ENCODE measurements around the gene KIAA0319L. TPM values are rescaled to one million over a fixed set of nuclear protein-coding genes. Genes with fewer than 3 reads are reported as not detected.

KIAA0319L gene
- total RNA-seq, 1 donor from 2014 or later, result 69.2 TPM

DNA sequence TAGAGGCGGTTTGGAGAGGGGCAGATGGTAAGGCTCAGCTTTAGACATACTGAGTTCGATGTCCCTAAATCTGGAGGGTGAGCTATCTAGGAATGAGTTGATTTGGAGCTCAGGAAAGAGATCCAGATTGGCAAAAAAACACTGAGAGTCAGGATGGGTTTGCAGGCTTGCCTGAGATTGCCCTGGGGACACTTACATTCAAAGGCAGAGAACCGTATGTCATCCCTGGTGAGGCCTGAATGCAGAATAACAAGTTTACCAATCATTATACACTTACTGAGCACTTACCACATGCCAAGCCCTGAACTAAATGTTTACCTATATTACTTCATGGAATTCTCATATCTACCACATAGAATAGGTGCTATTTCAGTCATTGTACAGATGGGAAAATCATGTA is 43.4 kb upstream of the KIAA0319L start:
- Mint-ChIP-seq H3K9me3 (ENCODE audit: unreplicated experiment) (no peaks in the 10 kb centered on the region), H3K27me3 (ENCODE audit: unreplicated experiment) (no peaks in the 10 kb centered on the region), H3K4me1 (ENCODE audit: unreplicated experiment) (no peaks in the 10 kb centered on the region), H3K27ac (ENCODE audit: unreplicated experiment) (no peak overlapping the region), H3K36me3 (ENCODE audit: low read depth, unreplicated experiment) (peaks cover 24% of the 10 kb centered on the region), H3K4me3 (ENCODE audit: unreplicated experiment) (no peak overlapping the region)
- TF ChIP-seq, protein P1, sequence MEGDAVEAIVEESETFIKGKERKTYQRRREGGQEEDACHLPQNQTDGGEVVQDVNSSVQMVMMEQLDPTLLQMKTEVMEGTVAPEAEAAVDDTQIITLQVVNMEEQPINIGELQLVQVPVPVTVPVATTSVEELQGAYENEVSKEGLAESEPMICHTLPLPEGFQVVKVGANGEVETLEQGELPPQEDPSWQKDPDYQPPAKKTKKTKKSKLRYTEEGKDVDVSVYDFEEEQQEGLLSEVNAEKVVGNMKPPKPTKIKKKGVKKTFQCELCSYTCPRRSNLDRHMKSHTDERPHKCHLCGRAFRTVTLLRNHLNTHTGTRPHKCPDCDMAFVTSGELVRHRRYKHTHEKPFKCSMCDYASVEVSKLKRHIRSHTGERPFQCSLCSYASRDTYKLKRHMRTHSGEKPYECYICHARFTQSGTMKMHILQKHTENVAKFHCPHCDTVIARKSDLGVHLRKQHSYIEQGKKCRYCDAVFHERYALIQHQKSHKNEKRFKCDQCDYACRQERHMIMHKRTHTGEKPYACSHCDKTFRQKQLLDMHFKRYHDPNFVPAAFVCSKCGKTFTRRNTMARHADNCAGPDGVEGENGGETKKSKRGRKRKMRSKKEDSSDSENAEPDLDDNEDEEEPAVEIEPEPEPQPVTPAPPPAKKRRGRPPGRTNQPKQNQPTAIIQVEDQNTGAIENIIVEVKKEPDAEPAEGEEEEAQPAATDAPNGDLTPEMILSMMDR (IDR thresholded peaks at IDR 0.05; ENCODE audit: unreplicated experiment), result no peak
- no peak for DNase-seq (ENCODE audit: low spot score)

DNA sequence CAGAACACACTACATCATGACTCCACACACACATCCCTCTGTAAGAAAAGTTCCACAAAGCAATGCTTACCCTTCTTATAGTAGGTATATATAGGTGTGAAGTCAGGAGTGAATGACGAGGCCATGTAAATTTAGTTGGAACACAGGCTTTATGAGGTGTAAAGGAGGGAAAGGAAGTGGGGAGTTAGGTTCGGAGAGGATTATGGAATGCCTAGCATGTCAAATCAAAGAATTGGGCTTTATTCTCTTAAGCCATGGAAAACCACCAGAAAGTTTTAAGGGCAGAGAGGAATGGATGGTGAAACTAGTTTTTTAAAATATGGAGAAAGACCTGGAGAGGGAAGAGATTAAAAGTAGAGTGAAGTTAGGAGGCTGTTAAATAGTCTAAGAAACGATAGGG is 42.2 kb upstream of the KIAA0319L start:
- H3K9me3 Mint-ChIP-seq (ENCODE audit: unreplicated experiment), result no peaks in the 10 kb centered on the region

DNA sequence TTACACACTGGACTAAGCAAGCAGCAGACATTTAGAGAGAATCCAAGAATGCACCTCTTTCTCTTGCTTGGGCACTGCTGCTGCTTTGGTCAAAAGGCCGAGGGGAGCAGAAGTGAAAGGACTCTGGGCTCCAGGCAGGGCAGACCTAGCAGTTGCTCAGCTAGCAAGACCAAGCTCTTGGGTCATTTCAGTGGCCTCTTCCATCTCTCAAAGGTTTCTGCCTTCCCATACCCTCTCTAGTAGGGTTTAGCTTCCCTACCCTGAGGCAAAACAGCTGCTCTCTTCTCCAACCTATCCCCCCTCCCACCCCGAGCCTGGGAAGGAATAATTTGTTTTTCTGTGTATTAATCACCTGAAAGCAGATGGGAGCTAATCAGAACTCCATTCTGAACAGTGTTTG is 41.7 kb upstream of the KIAA0319L start:
- H3K27ac Mint-ChIP-seq (ENCODE audit: unreplicated experiment), result no peak overlapping the region

More for the DNA sequence above, 42.2 kb upstream of the KIAA0319L start:
- Mint-ChIP-seq H3K36me3 (ENCODE audit: low read depth, unreplicated experiment) (peaks cover 22% of the 10 kb centered on the region), H3K4me1 (ENCODE audit: unreplicated experiment) (no peaks in the 10 kb centered on the region), H3K4me3 (ENCODE audit: unreplicated experiment) (no peak overlapping the region), H3K27me3 (ENCODE audit: unreplicated experiment) (no peaks in the 10 kb centered on the region), H3K27ac (ENCODE audit: unreplicated experiment) (no peak overlapping the region)
- no peak for DNase-seq (ENCODE audit: low spot score)
- TF ChIP-seq, protein P1 (IDR thresholded peaks at IDR 0.05; ENCODE audit: unreplicated experiment), result no peak

DNA sequence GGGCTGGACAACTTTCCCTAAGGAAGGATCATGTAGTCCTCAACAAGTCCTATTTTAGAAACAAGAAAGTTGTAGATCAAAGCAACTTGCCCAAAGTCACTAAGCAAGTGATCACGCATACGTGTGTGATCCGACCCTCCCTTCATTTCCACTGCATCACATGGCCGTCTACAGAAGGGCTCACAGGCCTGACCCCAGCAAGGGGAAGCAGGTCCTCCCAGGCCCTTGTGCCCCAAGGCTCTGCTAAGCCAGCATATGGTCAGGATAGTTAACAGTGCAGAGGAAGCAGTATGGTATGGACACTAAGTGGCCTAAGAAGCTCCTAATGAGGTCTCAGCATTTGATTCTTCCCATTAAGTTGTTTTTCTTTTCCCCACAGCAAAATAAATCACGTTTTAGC is 40.7 kb upstream of the KIAA0319L start:
- Mint-ChIP-seq H3K4me3 (ENCODE audit: unreplicated experiment) (no peak overlapping the region), H3K27me3 (ENCODE audit: unreplicated experiment) (peaks cover under 1% of the 10 kb centered on the region), H3K27ac (ENCODE audit: unreplicated experiment) (no peak overlapping the region), H3K9me3 (ENCODE audit: unreplicated experiment) (no peaks in the 10 kb centered on the region), H3K4me1 (ENCODE audit: unreplicated experiment) (no peaks in the 10 kb centered on the region), H3K36me3 (ENCODE audit: low read depth, unreplicated experiment) (peaks cover 11% of the 10 kb centered on the region)
- no peak for DNase-seq (ENCODE audit: low spot score)
- TF ChIP-seq, protein P1 (IDR thresholded peaks at IDR 0.05; ENCODE audit: unreplicated experiment), result no peak

More for the DNA sequence above, 41.7 kb upstream of the KIAA0319L start:
- H3K9me3 Mint-ChIP-seq (ENCODE audit: unreplicated experiment), result no peaks in the 10 kb centered on the region
- TF ChIP-seq, protein P1 (IDR thresholded peaks at IDR 0.05; ENCODE audit: unreplicated experiment), result no peak
- DNase-seq (ENCODE audit: low spot score), result no peak
- H3K36me3 Mint-ChIP-seq (ENCODE audit: low read depth, unreplicated experiment), result peaks cover 18% of the 10 kb centered on the region
- H3K4me1 Mint-ChIP-seq (ENCODE audit: unreplicated experiment), result no peaks in the 10 kb centered on the region
- no peak overlapping the region for H3K4me3 Mint-ChIP-seq (ENCODE audit: unreplicated experiment)
- H3K27me3 Mint-ChIP-seq (ENCODE audit: unreplicated experiment), result no peaks in the 10 kb centered on the region

DNA sequence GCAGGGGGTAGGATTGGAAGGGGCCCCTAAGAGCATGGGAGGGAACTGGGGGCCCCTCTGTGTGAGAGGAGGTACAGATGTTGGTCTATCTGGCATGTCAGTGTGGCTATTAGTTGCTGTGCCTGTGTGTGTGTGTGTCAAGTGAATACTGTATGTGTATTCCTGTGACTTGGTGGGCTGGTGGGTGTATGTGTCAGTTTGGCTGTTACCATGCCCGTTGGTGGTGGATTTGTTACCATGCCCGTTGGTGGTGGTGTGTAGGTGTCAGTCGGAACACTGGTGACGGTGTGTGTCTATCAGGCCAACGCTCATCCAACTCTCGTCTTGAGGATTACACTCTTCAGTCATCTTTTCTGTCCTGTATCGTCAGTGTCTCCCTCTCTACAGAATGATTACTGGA is 38.5 kb upstream of the KIAA0319L start:
- Mint-ChIP-seq H3K9me3 (ENCODE audit: unreplicated experiment) (no peaks in the 10 kb centered on the region), H3K4me1 (ENCODE audit: unreplicated experiment) (no peaks in the 10 kb centered on the region), H3K4me3 (ENCODE audit: unreplicated experiment) (no peak overlapping the region), H3K27me3 (ENCODE audit: unreplicated experiment) (peaks cover 8% of the 10 kb centered on the region), H3K27ac (ENCODE audit: unreplicated experiment) (no peak overlapping the region), H3K36me3 (ENCODE audit: low read depth, unreplicated experiment) (peaks cover 13% of the 10 kb centered on the region)
- DNase-seq (ENCODE audit: low spot score), result no peak
- TF ChIP-seq, protein P1 (IDR thresholded peaks at IDR 0.05; ENCODE audit: unreplicated experiment), result no peak
